Heart left ventricle (tissue), 13 donors: ENCODE results near the gene BCAR3.

Source experiments
- CTCF ChIP-seq, 12 donors: fragments of 200-600 bp; sonication (generic) in 4 of 12; IDR thresholded peaks; one replicate each; pipeline versions ENCODE4 v1.5.0 to v1.8.0; 2018 to 2022; ENCODE audit warnings: antibody characterized with exemption in 12 of 12, mild to moderate bottlenecking in 5 of 12
- POLR2A ChIP-seq, 2 donors: fragments of 450-650 bp; IDR thresholded peaks; one replicate each; pipeline ENCODE4 v1.6.1; 2017; ENCODE audit warnings: antibody characterized with exemption in 2 of 2, mild to moderate bottlenecking in 2 of 2, moderate library complexity in 2 of 2
- donor health status: ischemic (EF 13 %, LVEDD 7.1; RV severe dilation, severe dysfunction).
- donor health status: DM: no; HTN: yes; CAD: no.
- donor health status: DM: no; HTN: no; CAD: no.
- donor health status: ischemic (EF 25% LVEDD 6.9; RV normal size, moderate dysfunction).
- donor health status: ischemic (EF 25% LVEDD 5.7; RV mildly dilated, moderate dysfunction).
- donor health status: ischemic (EF 35%, LVEDD 5.7; RV mildly dilated, moderate dysfunction).
- donor health status: nonischemic (EF 11% LVEDD 7.7; RV severe dilation, severe dysfunction).
- donor health status: DM: yes; HTN: yes; CAD: no.
- donor health status: PGD.
- donor health status: ischemic (EF 29% LVEDD 5.4; RV normal size, mild dysfunction).
- donor health status: nonischemic (EF 23%, LVEDD 6.1; RV moderate dilation, normal function).

DNA sequence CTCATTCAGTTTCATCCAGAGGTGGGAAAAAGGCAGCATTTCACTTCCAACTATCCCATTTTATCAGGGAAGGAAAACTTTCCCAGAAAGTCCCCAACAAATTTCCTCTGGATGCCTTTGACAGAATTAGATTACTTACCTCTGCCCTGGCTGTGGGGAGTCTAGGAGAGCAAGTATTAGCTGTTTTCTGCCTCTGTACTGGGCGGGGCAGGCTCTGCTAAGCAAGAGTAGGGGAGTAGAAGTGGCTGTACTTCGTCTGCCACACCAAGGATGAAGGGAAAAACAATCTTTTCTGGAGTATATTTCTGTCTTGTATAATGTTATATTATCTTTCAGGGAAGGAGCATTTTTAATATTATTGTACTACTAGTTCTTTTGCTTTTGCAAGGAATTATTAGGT lies 155.2 kb downstream of the BCAR3 start:
- TF ChIP-seq POLR2A (IDR thresholded peaks at IDR 0.05) (no peak), CTCF (IDR thresholded peaks at IDR 0.05) (no peak)
